ENCODE results near the gene SLC46A3. TPM values are rescaled to one million over a fixed set of nuclear protein-coding genes. Genes with fewer than 3 reads are reported as not detected.
A peak's percentile ranks its signal among the peaks of the same experiment; 100 is the strongest.

SLC46A3 gene
- total and polyA plus RNA-seq, 2 of the 13 experiments (the other 11 are each of a cell fraction or from before 2014, with no cell fraction given), result not detected

- no peaks in the 10 kb centered on the region for H3K36me3 ChIP-seq (replicated peaks in 1 of 2; ENCODE audit: control insufficient read depth in 1 of 2, insufficient read depth in 2 of 2, low read length in 2 of 2)
- H3K79me2 ChIP-seq (ENCODE audit: insufficient read depth, low read length), result peaks cover 14% of the 10 kb centered on the region
- DNase-seq (ENCODE audit: low spot score) (no peak), ATAC-seq (no peak), FAIRE-seq (no peak)
- in situ Hi-C loops (cut with HindIII; ENCODE audit: extremely low pct_ligation_motif_present, low pct_unique_long_range_greater_than_20kb), result no loop called here
- H3K9me3 ChIP-seq (ENCODE audit: low read length), result no peaks in the 10 kb centered on the region
- CTCF ChIA-PET (ENCODE audit: low intra/inter-chr PET ratio, low total read pairs), result no interaction called here
- no peaks in the 10 kb centered on the region for H4K20me1 ChIP-seq (ENCODE audit: insufficient read depth, low read length)
- intact Hi-C loops (cut with micrococcal nuclease; ENCODE audit: unreplicated experiment), result no loop called here
- peaks cover 28% of the 10 kb centered on the region for H3K4me1 ChIP-seq (ENCODE audit: insufficient read depth, low read length)
- H3K9ac ChIP-seq (ENCODE audit: insufficient read depth, low read depth, low read length), result no peak overlapping the region
- H3K27ac ChIP-seq (ENCODE audit: extremely low read length, insufficient read depth, low read length), result no peak overlapping the region
- H3K4me2 ChIP-seq (ENCODE audit: low read depth, low read length), result no peak overlapping the region
- TF ChIP-seq MAFK (conservative IDR thresholded peaks at IDR 0.05 in 1 of 2, IDR thresholded peaks at IDR 0.05 in 1 of 2; ENCODE audit: low read length in 2 of 2), result peak in 1 of 2 experiments; percentile 57; a peak in 2 of 4 replicates
- peak; percentile 26; the same call in 1 of the 2 replicates for TF ChIP-seq MAFF (IDR thresholded peaks at IDR 0.05; ENCODE audit: low read depth, low read length)
- TF ChIP-seq STAT5B (CRISPR knock-in tag; IDR thresholded peaks at IDR 0.05), result no peak
- TF ChIP-seq ZNF441 (CRISPR knock-in tag; IDR thresholded peaks at IDR 0.05; ENCODE audit: borderline replicate concordance), result no peak
- no TSS peak for BruUV-seq (replicated peaks)
- WGBS (ENCODE audit: low lambda C conversion rate), result 97% methylated on average over 1 of the region's 1 CpG
- no peak overlapping the region for H3K4me3 ChIP-seq (replicated peaks in 1 of 3; ENCODE audit: insufficient read depth in 1 of 3, low read depth in 2 of 3, low read length in 3 of 3)
- POLR2A ChIA-PET, result no interaction called here
- no peaks in the 10 kb centered on the region; a peak in 1 of 5 replicates for H3K27me3 ChIP-seq (ENCODE audit: control insufficient read depth in 1 of 2, insufficient read depth in 2 of 2, low read length in 2 of 2)
- H2AFZ ChIP-seq (ENCODE audit: low read length), result no peak overlapping the region
Observed at GRCh38 chr13:28653111-28653510, 65.7 kb downstream of the SLC46A3 start.

GRCh38 chr13:28651810-28652401, 66.9 kb downstream of the SLC46A3 start:
- CTCF ChIA-PET (ENCODE audit: low intra/inter-chr PET ratio, low total read pairs), result no interaction called here
- H4K20me1 ChIP-seq (ENCODE audit: insufficient read depth, low read length), result no peaks in the 10 kb centered on the region
- H3K27me3 ChIP-seq (ENCODE audit: control insufficient read depth in 1 of 2, insufficient read depth in 2 of 2, low read length in 2 of 2), result no peaks in the 10 kb centered on the region
- no peak overlapping the region for H3K27ac ChIP-seq (ENCODE audit: extremely low read length, insufficient read depth, low read length)
- FAIRE-seq, result no peak
- H3K9me3 ChIP-seq (ENCODE audit: low read length), result no peaks in the 10 kb centered on the region
- H3K4me3 ChIP-seq (replicated peaks in 1 of 3; ENCODE audit: insufficient read depth in 1 of 3, low read depth in 2 of 3, low read length in 3 of 3), result no peak overlapping the region
- no peaks in the 10 kb centered on the region for H3K36me3 ChIP-seq (replicated peaks in 1 of 2; ENCODE audit: control insufficient read depth in 1 of 2, insufficient read depth in 2 of 2, low read length in 2 of 2)
- no peak overlapping the region for H3K9ac ChIP-seq (ENCODE audit: insufficient read depth, low read depth, low read length)
- ATAC-seq, result no peak
- BruUV-seq (replicated peaks), result no TSS peak
- no peak overlapping the region for H2AFZ ChIP-seq (ENCODE audit: low read length)
- H3K79me2 ChIP-seq (ENCODE audit: insufficient read depth, low read length), result peaks cover 4% of the 10 kb centered on the region
- TF ChIP-seq TARDBP (CRISPR knock-in tag; IDR thresholded peaks at IDR 0.05), result no peak
- no peak for TF ChIP-seq HOXA9 (CRISPR knock-in tag; IDR thresholded peaks at IDR 0.05; ENCODE audit: borderline replicate concordance)
- TF ChIP-seq TRIM24 (CRISPR knock-in tag; IDR thresholded peaks at IDR 0.05), result no peak
- TF ChIP-seq RFX1 (IDR thresholded peaks at IDR 0.05), result no peak
- TF ChIP-seq SP2 (CRISPR knock-in tag; IDR thresholded peaks at IDR 0.05), result no peak
- no peak for TF ChIP-seq THRA (CRISPR knock-in tag; IDR thresholded peaks at IDR 0.05; ENCODE audit: borderline replicate concordance)
- TF ChIP-seq ZHX1 (CRISPR knock-in tag; IDR thresholded peaks at IDR 0.05; ENCODE audit: low read depth), result no peak
- TF ChIP-seq ATF2 (CRISPR knock-in tag; IDR thresholded peaks at IDR 0.05), result no peak
- TF ChIP-seq NKX3-1 (CRISPR knock-in tag; IDR thresholded peaks at IDR 0.05), result no peak
- peaks cover 16% of the 10 kb centered on the region for H3K4me1 ChIP-seq (ENCODE audit: insufficient read depth, low read length)
- in situ Hi-C loops (cut with HindIII; ENCODE audit: extremely low pct_ligation_motif_present, low pct_unique_long_range_greater_than_20kb), result no loop called here
- intact Hi-C loops (cut with micrococcal nuclease; ENCODE audit: unreplicated experiment), result no loop called here
- no peak for DNase-seq (ENCODE audit: low spot score)
- H3K4me2 ChIP-seq (ENCODE audit: low read depth, low read length), result no peak overlapping the region
- WGBS (ENCODE audit: low lambda C conversion rate), result 75% methylated on average over 7 of the region's 7 CpGs
- POLR2A ChIA-PET, result no interaction called here
